ENCODE data around the gene CYRIA.

The CYRIA gene

DNA sequence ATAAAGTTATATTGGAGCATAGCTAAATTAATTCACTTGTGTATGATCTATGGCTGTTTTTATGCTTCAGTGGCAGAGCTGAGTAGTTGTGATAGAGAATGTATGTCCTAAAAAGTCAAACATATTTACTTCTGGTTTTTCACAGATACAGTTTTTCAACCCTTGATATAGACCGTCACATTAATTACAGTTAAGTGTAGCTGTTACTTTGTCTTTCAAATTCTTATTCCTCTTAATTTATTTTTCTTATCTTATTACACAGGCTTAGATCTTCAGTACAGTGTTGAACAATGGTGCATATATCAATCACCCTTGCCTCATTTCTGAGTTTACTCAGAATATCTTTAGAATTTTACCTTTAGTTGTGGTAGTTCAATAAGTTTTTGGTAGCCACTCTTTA is 12.2 kb upstream of the CYRIA start:
- ChIA-PET CTCF (interaction anchor here (0.9 to 2.6 kb wide), 3 partner anchors 24 to 79 kb away, joined by 3 to 14 read pairs (median 5); no protein-coding TSS in a partner anchor), POLR2A (no interaction called here)
- TF ChIP-seq, protein P1, sequence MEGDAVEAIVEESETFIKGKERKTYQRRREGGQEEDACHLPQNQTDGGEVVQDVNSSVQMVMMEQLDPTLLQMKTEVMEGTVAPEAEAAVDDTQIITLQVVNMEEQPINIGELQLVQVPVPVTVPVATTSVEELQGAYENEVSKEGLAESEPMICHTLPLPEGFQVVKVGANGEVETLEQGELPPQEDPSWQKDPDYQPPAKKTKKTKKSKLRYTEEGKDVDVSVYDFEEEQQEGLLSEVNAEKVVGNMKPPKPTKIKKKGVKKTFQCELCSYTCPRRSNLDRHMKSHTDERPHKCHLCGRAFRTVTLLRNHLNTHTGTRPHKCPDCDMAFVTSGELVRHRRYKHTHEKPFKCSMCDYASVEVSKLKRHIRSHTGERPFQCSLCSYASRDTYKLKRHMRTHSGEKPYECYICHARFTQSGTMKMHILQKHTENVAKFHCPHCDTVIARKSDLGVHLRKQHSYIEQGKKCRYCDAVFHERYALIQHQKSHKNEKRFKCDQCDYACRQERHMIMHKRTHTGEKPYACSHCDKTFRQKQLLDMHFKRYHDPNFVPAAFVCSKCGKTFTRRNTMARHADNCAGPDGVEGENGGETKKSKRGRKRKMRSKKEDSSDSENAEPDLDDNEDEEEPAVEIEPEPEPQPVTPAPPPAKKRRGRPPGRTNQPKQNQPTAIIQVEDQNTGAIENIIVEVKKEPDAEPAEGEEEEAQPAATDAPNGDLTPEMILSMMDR (IDR thresholded peaks at IDR 0.05; ENCODE audit: control extremely low read depth, extremely low read depth, low read depth, missing control alignments), result no peak
- DNase-seq (ENCODE audit: extremely low spot score), result no peak

DNA sequence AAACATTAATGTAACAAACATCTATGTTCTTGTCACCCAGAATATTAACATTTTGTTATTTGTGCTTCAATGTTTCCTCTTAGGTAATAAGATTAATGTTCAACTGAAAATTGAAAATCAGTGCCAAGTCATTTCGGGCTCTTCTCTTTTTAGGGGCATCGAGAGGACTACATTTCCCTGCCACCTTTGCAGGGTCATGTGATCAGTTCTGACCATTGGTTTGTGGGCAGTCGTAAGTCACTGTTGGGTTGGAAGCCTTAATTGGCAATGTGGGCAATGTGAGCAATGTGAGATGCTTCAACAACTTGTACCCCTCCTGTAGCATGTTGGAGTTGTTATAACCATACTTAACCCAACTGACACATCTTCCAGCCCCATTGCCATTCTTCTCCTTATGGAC is 10.1 kb upstream of the CYRIA start:
- TF ChIP-seq, protein P1 (IDR thresholded peaks at IDR 0.05; ENCODE audit: control extremely low read depth, extremely low read depth, low read depth, missing control alignments), result no peak
- POLR2A ChIA-PET, result no interaction called here
- CTCF ChIA-PET, result no interaction called here
- no peak for DNase-seq (ENCODE audit: extremely low spot score)

DNA sequence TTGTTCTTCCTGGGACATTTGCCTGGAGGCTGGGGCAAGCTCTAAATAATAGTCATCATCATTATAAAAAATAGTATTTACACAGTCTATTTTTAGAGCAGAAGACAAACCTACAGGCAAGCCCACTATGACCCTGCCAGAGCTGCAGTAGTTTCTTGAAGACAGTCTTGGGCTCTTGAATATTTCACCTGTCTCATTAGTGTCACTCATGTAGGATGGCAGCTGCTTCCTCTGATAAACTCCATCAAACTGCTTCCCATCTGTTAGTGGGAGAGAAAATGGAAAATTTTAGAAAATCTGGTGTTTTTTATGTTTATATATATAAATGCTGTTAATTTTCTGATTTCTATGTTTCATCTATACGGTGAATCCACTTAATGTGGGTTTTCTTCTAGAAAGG is 8.5 kb upstream of the CYRIA start:
- TF ChIP-seq, protein P1 (IDR thresholded peaks at IDR 0.05; ENCODE audit: control extremely low read depth, extremely low read depth, low read depth, missing control alignments), result no peak

DNA sequence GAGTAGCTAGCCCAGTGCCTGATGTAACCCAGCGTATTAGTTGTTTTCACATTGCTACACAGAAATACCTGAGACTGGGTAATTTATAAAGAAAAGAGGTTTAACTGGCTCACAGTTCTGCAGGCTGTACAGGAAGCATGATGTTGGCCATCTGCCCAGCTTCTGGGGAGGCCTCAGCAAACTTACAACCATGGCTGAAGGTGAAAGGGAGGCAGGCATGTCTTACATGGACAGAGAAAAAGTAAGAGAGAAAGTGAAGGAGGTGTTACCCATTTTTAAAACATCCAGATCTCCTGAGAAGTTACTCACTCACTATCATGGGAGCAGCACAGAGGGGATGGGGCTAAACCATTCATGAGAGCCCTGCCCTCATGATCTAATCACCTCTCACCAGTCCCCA is 6.1 kb upstream of the CYRIA start:
- ChIA-PET POLR2A (no interaction called here), CTCF (interaction anchor here (0.8 to 2.8 kb wide), 2 partner anchors 9 to 12 kb away, joined by 3 to 7 read pairs; no protein-coding TSS in a partner anchor)
- DNase-seq (ENCODE audit: extremely low spot score), result no peak
- TF ChIP-seq, protein P1 (IDR thresholded peaks at IDR 0.05; ENCODE audit: control extremely low read depth, extremely low read depth, low read depth, missing control alignments), result no peak

More for the DNA sequence above, 8.5 kb upstream of the CYRIA start:
- no peak for DNase-seq (ENCODE audit: extremely low spot score)
- POLR2A ChIA-PET, result no interaction called here
- CTCF ChIA-PET, result interaction anchor here (1.0 to 1.1 kb wide), 2 partner anchors 10 to 16 kb away, joined by 3 read pairs; no protein-coding TSS in a partner anchor

DNA sequence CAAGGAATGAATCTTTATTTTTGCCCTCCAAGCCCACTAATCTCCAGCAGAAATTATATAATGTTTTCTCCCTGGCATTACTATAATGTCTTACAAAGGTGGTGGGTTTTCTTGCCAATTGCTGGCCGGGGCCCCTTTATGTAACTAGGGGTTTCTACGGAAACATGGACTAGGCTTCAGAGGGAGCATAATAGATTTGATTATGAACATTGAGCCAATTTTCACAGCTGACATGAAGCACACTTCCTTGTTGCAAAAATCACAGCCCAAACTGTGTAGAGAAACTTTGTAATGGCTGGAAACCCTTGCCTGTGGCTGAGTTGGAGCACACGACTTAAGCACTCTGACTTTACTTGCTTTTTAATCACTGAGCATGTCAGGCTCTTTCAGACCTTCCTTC is 3.8 kb upstream of the CYRIA start:
- DNase-seq (ENCODE audit: extremely low spot score), result no peak

DNA sequence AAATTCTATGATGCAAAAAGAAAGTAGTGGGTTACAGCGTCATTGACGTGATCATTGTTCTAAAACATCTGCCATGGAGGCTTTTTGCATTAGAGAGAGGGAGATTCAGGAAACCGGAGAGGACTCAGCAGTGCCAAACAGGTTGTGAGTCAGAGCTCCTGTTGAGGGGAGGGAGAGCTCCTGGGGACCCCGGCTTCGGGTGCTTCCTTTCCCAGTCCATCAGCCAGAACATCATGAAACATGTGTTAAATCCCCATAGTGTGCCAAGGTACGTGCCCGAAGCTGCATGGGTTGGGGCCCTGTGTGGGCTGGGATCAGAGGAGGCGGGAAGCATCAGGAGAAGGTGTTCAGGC is 791 bp upstream of the CYRIA start:
- ChIA-PET POLR2A (no interaction called here), CTCF (interaction anchor here (1.3 to 1.5 kb wide), 3 partner anchors 12 to 48 kb away, joined by 3 read pairs; no protein-coding TSS in a partner anchor)
- TF ChIP-seq, protein P1 (IDR thresholded peaks at IDR 0.05; ENCODE audit: control extremely low read depth, extremely low read depth, low read depth, missing control alignments), result no peak
- no peak for DNase-seq (ENCODE audit: extremely low spot score)

More for the DNA sequence above, 3.8 kb upstream of the CYRIA start:
- POLR2A ChIA-PET, result no interaction called here
- CTCF ChIA-PET, result interaction anchor here (1.6 to 2.8 kb wide), 3 partner anchors 11 to 37 kb away, joined by 3 to 7 read pairs (median 4); no protein-coding TSS in a partner anchor
- TF ChIP-seq, protein P1 (IDR thresholded peaks at IDR 0.05; ENCODE audit: control extremely low read depth, extremely low read depth, low read depth, missing control alignments), result no peak

Data from GM10248 (cell line).